ENCODE data around the gene TMEM259. TPM values are rescaled to one million over a fixed set of nuclear protein-coding genes. Genes with fewer than 3 reads are reported as not detected.
A peak's percentile ranks its signal among the peaks of the same experiment; 100 is the strongest.

TMEM259 gene
- total and polyA plus RNA-seq, 2 of the 13 experiments (the other 11 are each of a cell fraction or from before 2014, with no cell fraction given) = 64.7 to 164 TPM

- TF ChIP-seq HNF4G (IDR thresholded peaks at IDR 0.05; ENCODE audit: borderline replicate concordance, low read depth, low read length) (no peak), HNF4G (CRISPR knock-in tag; IDR thresholded peaks at IDR 0.05; ENCODE audit: borderline replicate concordance, low read depth) (no peak), ZNF276 (CRISPR knock-in tag; IDR thresholded peaks at IDR 0.05; ENCODE audit: low read depth) (peak; percentile 77; the same call in 1 of the 2 replicates), MYPOP (CRISPR knock-in tag; IDR thresholded peaks at IDR 0.05) (peak; percentile 73; the same call in 1 of the 2 replicates), RORA (CRISPR knock-in tag; IDR thresholded peaks at IDR 0.05) (no peak), STAT5B (CRISPR knock-in tag; IDR thresholded peaks at IDR 0.05) (0 out of 2 replicates have a peak, but pooled peaks have one; percentile 35), ZNF34 (CRISPR knock-in tag; IDR thresholded peaks at IDR 0.05; ENCODE audit: borderline replicate concordance) (no peak; the same call in 1 of the 2 replicates), PCBP2 (optimal IDR thresholded peaks at IDR 0.05; ENCODE audit: low read depth, low read length, poor library complexity, severe bottlenecking) (no peak), ZNF576 (CRISPR knock-in tag; IDR thresholded peaks at IDR 0.05) (no peak; the same call in 1 of the 2 replicates), ZNF33B (CRISPR knock-in tag; IDR thresholded peaks at IDR 0.05) (no peak), ARID4A (CRISPR knock-in tag; IDR thresholded peaks at IDR 0.05; ENCODE audit: borderline replicate concordance) (peak; percentile 83), RNF2 (conservative IDR thresholded peaks at IDR 0.05; ENCODE audit: low read depth) (peak; percentile 81), ONECUT2 (CRISPR knock-in tag; IDR thresholded peaks at IDR 0.05) (no peak), AFF4 (CRISPR knock-in tag; IDR thresholded peaks at IDR 0.05) (no peak)
Measured at GRCh38 chr19:1050989-1051788, 30.3 kb upstream of the TMEM259 start (continued).

Data from HepG2 (cell line).